Transverse colon (tissue), 4 donors: ENCODE results near the gene ZBTB43. TPM values are rescaled to one million over a fixed set of nuclear protein-coding genes. Genes with fewer than 3 reads are reported as not detected.

Experiments used
- DNase-seq: peaks from one replicate; pipeline ENCODE4 v3.0.0-alpha.2; 2019
- H3K27ac ChIP-seq, 4 donors: fragments of 200-600 bp; sonication (generic); 2 replicates each; pipeline ENCODE4 v1.5.1; 2016 to 2018; ENCODE audit warnings: inconsistent platforms in 4 of 4
- H3K27me3 ChIP-seq: fragments of 200-600 bp; sonication (generic); 2 replicates; pipeline ENCODE4 v1.5.1; 2017; ENCODE audit warnings: inconsistent platforms
- H3K36me3 ChIP-seq, 4 donors: fragments of 200-600 bp; sonication (generic); 2 replicates each; pipeline ENCODE4 v1.5.1; 2017 to 2019; ENCODE audit warnings: inconsistent platforms in 4 of 4
- H3K4me1 ChIP-seq, 4 donors: fragments of 200-600 bp; sonication (generic); 2 replicates each; pipeline ENCODE4 v1.5.1; 2017 to 2020; ENCODE audit warnings: inconsistent platforms in 4 of 4
- H3K4me3 ChIP-seq, 4 donors: fragments of 200-600 bp; sonication (generic); 1 replicate in 1 of 4; 2 replicates in 3 of 4; pipeline versions ENCODE4 v1.5.1 to v1.6.1; 2017 to 2019; ENCODE audit warnings: inconsistent platforms in 4 of 4
- H3K9me3 ChIP-seq, 2 donors: fragments of 200-600 bp; sonication (generic); 2 replicates each; pipeline ENCODE4 v1.5.1; 2017 to 2019; ENCODE audit warnings: inconsistent platforms in 2 of 2
- CTCF ChIP-seq, 5 experiments: fragments of 200-600 bp in 3 of 5; fragments of 450-650 bp in 2 of 5; sonication (generic) in 3 of 5; IDR thresholded peaks; 1 replicate in 2 of 5; 2 replicates in 3 of 5; pipeline ENCODE4 v1.5.1; 2016 to 2017; ENCODE audit warnings: antibody characterized with exemption in 5 of 5, inconsistent platforms in 3 of 5, mild to moderate bottlenecking in 2 of 5, moderate library complexity in 1 of 5
- EP300 ChIP-seq: sonication (generic); formaldehyde crosslinking; IDR thresholded peaks from one replicate; pipeline ENCODE4 v1.6.1; 2017; ENCODE audit warnings: antibody characterized with exemption, low read depth
- POLR2A ChIP-seq: fragments of 450-650 bp; IDR thresholded peaks from one replicate; pipeline ENCODE4 v1.6.1; 2016; ENCODE audit warnings: antibody characterized with exemption, mild to moderate bottlenecking, moderate library complexity
- POLR2AphosphoS5 ChIP-seq, 3 donors: sonication (generic); formaldehyde crosslinking; IDR thresholded peaks; one replicate each; pipeline ENCODE4 v1.6.1; 2016; ENCODE audit warnings: antibody characterized with exemption in 3 of 3
- WGBS, 2 donors: methylation state at CpG; one replicate each; pipeline ENCODE4 v1.1.5; 2018; ENCODE audit warnings: low coverage in 1 of 2; 5-methylcytosine and 5-hydroxymethylcytosine counted together
- in situ Hi-C, 4 donors: fragments of 200-750 bp; cut with MboI; loops; one replicate each; pipeline versions ENCODE4 v1.15.0 to v1.15.1; 2017; ENCODE audit warnings: low sequenced_read_pairs in 3 of 4, low pct_ligation_motif_present in 1 of 4, low pct_unique_long_range_greater_than_20kb in 1 of 4
- intact Hi-C: fragments of 100-400 bp; cut with DNase I; formaldehyde crosslinking; loops from one replicate; pipeline ENCODE4 v1.15.1; 2023; ENCODE audit warnings: low total_unique reads
- total RNA-seq, 4 donors: library from RNA; depleted of rRNA; stranded (reverse); fragments of >200 nt; gene quantifications; one replicate each; pipeline ENCODE4 v1.1.0, GENCODE V29; 2016

Gene ZBTB43
- total RNA-seq, 4 donors from 2014 or later, result 5.0 to 19.5 (median 16.6) TPM

GRCh38 chr9:126788046-126788445 lies 16.8 kb upstream of the ZBTB43 start:
- Histone ChIP-seq H3K9me3 (no peaks in the 10 kb centered on the region), H3K4me1 (peaks cover 0 to 3% (median 0%) of the 10 kb centered on the region in 4 donors), H3K36me3 (no peaks in the 10 kb centered on the region), H3K27ac (no peak overlapping the region), H3K27me3 (peaks cover 85% of the 10 kb centered on the region), H3K4me3 (no peak overlapping the region)
- in situ Hi-C loops, result loop anchor here in 2 of 4 donors (10.0 to 25.0 kb wide), 2 partner anchors 83 to 176 kb away; partner anchors contain the start of gene LMX1B (in 1 of the 2)
- DNase-seq, result no peak
- intact Hi-C loops, result no loop called here
- WGBS, 2 donors, result 14 to 27% methylated on average over 2 of the region's 2 CpGs
- TF ChIP-seq CTCF (IDR thresholded peaks at IDR 0.05) (no peak), POLR2AphosphoS5 (IDR thresholded peaks at IDR 0.05) (no peak), POLR2A (no peak)

GRCh38 chr9:126788634-126789349 lies 16.0 kb upstream of the ZBTB43 start:
- in situ Hi-C loops, result loop anchor here in 2 of 4 donors (10.0 to 25.0 kb wide), 2 partner anchors 84 to 176 kb away; partner anchors contain the start of gene LMX1B (in 1 of the 2)
- no peak for DNase-seq
- Histone ChIP-seq H3K4me3 (no peak overlapping the region), H3K4me1 (peaks cover 0 to 3% (median 0%) of the 10 kb centered on the region in 4 donors), H3K27ac (no peak overlapping the region), H3K36me3 (no peaks in the 10 kb centered on the region), H3K27me3 (peaks cover 85% of the 10 kb centered on the region), H3K9me3 (no peaks in the 10 kb centered on the region)
- WGBS, 2 donors, result 62 to 80% methylated on average over 6 to 9 of the region's 9 CpGs
- intact Hi-C loops, result no loop called here
- TF ChIP-seq EP300 (no peak), POLR2AphosphoS5 (IDR thresholded peaks at IDR 0.05) (no peak), CTCF (IDR thresholded peaks at IDR 0.05) (no peak), POLR2A (no peak)

GRCh38 chr9:126790561-126790960 lies 14.3 kb upstream of the ZBTB43 start:
- no peak for DNase-seq
- Histone ChIP-seq H3K27me3 (peaks cover 88% of the 10 kb centered on the region), H3K36me3 (no peaks in the 10 kb centered on the region), H3K9me3 (no peaks in the 10 kb centered on the region), H3K4me1 (peaks cover 0 to 3% (median 0%) of the 10 kb centered on the region in 4 donors), H3K27ac (no peak overlapping the region), H3K4me3 (no peak overlapping the region)
- 90% methylated on average over 4 of the region's 4 CpGs; no CpG with 5 or more reads in 1 of the 2 donors for WGBS, 2 donors
- in situ Hi-C loops (loop anchor here in 1 of 4 donors (25.0 kb wide), 1 partner anchor 178 kb away; the partner anchor contains the start of gene LMX1B), intact Hi-C loops (no loop called here)
- TF ChIP-seq EP300, result no peak

GRCh38 chr9:126791406-126792230 lies 13.2 kb upstream of the ZBTB43 start:
- TF ChIP-seq POLR2AphosphoS5 (IDR thresholded peaks at IDR 0.05) (no peak), CTCF (IDR thresholded peaks at IDR 0.05) (no peak), POLR2A (no peak), EP300 (no peak)
- peaks cover 80% of the 10 kb centered on the region for H3K27me3 ChIP-seq
- no peak for DNase-seq

More at GRCh38 chr9:126791406-126792230, 13.2 kb upstream of the ZBTB43 start:
- Histone ChIP-seq H3K4me1 (peaks cover 0 to 3% (median 0%) of the 10 kb centered on the region in 4 donors), H3K36me3 (no peaks in the 10 kb centered on the region), H3K4me3 (no peak overlapping the region), H3K27ac (peak overlapping the region in 1 of 4 donors; percentile 39), H3K9me3 (no peaks in the 10 kb centered on the region)
- intact Hi-C loops, result no loop called here
- in situ Hi-C loops, result loop anchor here in 1 of 4 donors (25.0 kb wide), 1 partner anchor 179 kb away; the partner anchor contains the start of gene LMX1B
- 23 to 32% methylated on average over 4 to 9 of the region's 9 CpGs for WGBS, 2 donors
